Endodermal cell (in vitro differentiated cells): Measurements from ENCODE around the gene TULP4. TPM values are rescaled to one million over a fixed set of nuclear protein-coding genes. Genes with fewer than 3 reads are reported as not detected.
A peak's percentile ranks its signal among the peaks of the same experiment; 100 is the strongest.

Experiments
- DNase-seq: peaks from one replicate; pipeline ENCODE4 v3.0.0-alpha.2; 2017
- H3K27ac ChIP-seq: 2 replicates; pipeline ENCODE4 v1.5.1; 2013; ENCODE audit warnings: mild to moderate bottlenecking, low read depth, low read length, moderate library complexity
- H3K27me3 ChIP-seq: 2 replicates; pipeline ENCODE4 v1.6.1; 2013; ENCODE audit warnings: mild to moderate bottlenecking, low read length, moderate library complexity; ENCODE audit not compliant: insufficient read depth, control insufficient read depth, poor library complexity, severe bottlenecking
- H3K36me3 ChIP-seq: 2 replicates; pipeline ENCODE4 v1.7.0; 2013; ENCODE audit warnings: mild to moderate bottlenecking, low read length, moderate library complexity; ENCODE audit not compliant: control insufficient read depth, insufficient read depth
- H3K4me1 ChIP-seq: one replicate; pipeline ENCODE4 v1.7.0; 2013; ENCODE audit warnings: low read length; ENCODE audit not compliant: control insufficient read depth, insufficient read depth
- H3K4me3 ChIP-seq: 2 replicates; pipeline ENCODE4 v1.5.1; 2013; ENCODE audit warnings: mild to moderate bottlenecking, low read length, moderate library complexity
- H3K9ac ChIP-seq: 2 replicates; pipeline ENCODE4 v1.6.1; 2013; ENCODE audit warnings: mild to moderate bottlenecking, low read length, moderate library complexity; ENCODE audit not compliant: poor library complexity, severe bottlenecking; ENCODE audit errors: extremely low read depth
- H3K9me3 ChIP-seq: 2 replicates; pipeline ENCODE4 v1.6.1; 2013; ENCODE audit warnings: mild to moderate bottlenecking, low read length, moderate library complexity; ENCODE audit not compliant: control insufficient read depth
- H3K27ac Mint-ChIP-seq: 2 replicates; pipeline ENCODE4 v1.8.0; 2020; ENCODE audit warnings: mixed read lengths
- H3K27me3 Mint-ChIP-seq: 2 replicates; pipeline ENCODE4 v1.8.0; 2021; ENCODE audit warnings: mild to moderate bottlenecking, mixed read lengths; ENCODE audit not compliant: insufficient read depth
- H3K36me3 Mint-ChIP-seq: 2 replicates; pipeline ENCODE4 v1.8.0; 2020; ENCODE audit warnings: low read depth, mixed read lengths
- H3K4me1 Mint-ChIP-seq: 2 replicates; pipeline ENCODE4 v1.8.0; 2020; ENCODE audit warnings: mixed read lengths
- H3K4me3 Mint-ChIP-seq: 2 replicates; pipeline ENCODE4 v1.8.0; 2020; ENCODE audit warnings: mild to moderate bottlenecking, moderate library complexity, mixed read lengths
- H3K9me3 Mint-ChIP-seq: 2 replicates; pipeline ENCODE4 v1.8.0; 2020; ENCODE audit warnings: mild to moderate bottlenecking, mixed read lengths
- CTCF ChIP-seq: fragments of 200-600 bp; sonication (generic); conservative IDR thresholded peaks from 2 replicates; pipeline ENCODE4 v1.5.0; 2021; ENCODE audit warnings: antibody characterized with exemption, mild to moderate bottlenecking
- WGBS, 2 experiments: methylation state at CpG; one replicate each; pipeline versions ENCODE4 v1.1.5 to v1.1.7; 2013; ENCODE audit warnings: missing lambda C conversion rate in 2 of 2, mixed read lengths in 1 of 2; ENCODE audit not compliant: insufficient coverage in 1 of 2, insufficient read length in 1 of 2; 5-methylcytosine and 5-hydroxymethylcytosine counted together
- total RNA-seq, 2 donors: library from RNA; stranded (reverse); fragmentation: NEBNext Ultra II Directional in 1 of 2; extraction: Animal tissue kit (Norgen Biotek cat#: 25700) in 1 of 2; gene quantifications; 2 replicates in 1 of 2; 3 replicates in 1 of 2; pipeline ENCODE4 v1.2.1, GENCODE V29; 2021

The TULP4 gene
- total RNA-seq, 2 donors from 2014 or later: 102 to 103 TPM

DNA sequence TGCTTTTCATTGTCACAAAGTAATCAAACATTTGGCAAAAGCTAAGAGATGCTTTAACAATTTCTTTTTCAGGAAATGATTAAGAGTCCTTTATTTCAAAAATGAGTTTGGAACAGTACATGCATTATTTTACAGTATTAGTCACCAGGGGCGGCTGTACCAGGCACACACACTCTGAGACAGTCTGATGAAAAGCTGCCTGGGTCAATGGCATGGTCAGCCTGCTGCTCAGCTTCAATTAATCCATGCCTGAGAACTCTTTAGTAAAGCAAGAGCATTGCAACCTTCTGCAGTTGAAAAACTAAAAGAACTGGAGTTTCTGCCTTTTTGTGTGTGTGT is 105.5 kb downstream of the TULP4 start:
- peaks cover 21% of the 10 kb centered on the region for H3K9me3 ChIP-seq
- H3K9me3 Mint-ChIP-seq: peaks cover 25% of the 10 kb centered on the region
- peaks cover 60% of the 10 kb centered on the region for H3K36me3 Mint-ChIP-seq
- WGBS, 2 experiments: 88 to 90% methylated on average over 1 of the region's 1 CpG
- no peaks in the 10 kb centered on the region for H3K4me1 Mint-ChIP-seq
- H3K4me3 ChIP-seq: no peak overlapping the region
- peaks cover 34% of the 10 kb centered on the region for H3K36me3 ChIP-seq
- no peak overlapping the region for H3K9ac ChIP-seq
- DNase-seq: no peak
- no peaks in the 10 kb centered on the region for H3K27me3 Mint-ChIP-seq
- H3K4me3 Mint-ChIP-seq: no peak overlapping the region
- H3K27me3 ChIP-seq: no peaks in the 10 kb centered on the region
- no peak overlapping the region for H3K27ac Mint-ChIP-seq
- no peak overlapping the region for H3K27ac ChIP-seq
- no peaks in the 10 kb centered on the region for H3K4me1 ChIP-seq
- no peak for TF ChIP-seq CTCF

DNA sequence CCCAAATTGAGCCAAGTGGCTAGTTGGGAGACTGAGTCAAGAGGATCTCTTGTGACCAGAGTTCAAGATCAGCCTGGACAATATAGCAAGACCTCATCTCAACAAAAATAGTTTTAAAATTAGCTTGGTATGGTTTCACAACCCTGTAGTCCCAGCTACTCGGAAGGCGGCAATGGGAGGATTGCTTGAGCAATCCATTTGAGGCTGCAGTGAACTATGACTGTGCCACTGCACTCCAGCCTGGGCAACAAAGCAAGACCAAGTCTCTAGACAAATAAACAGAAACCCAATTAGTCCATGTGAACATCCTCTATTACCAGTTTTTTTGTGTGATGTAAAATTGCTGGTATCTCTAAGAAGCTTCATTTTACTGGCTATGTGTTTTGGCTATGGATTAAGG is 106.2 kb downstream of the TULP4 start:
- Histone ChIP-seq H3K27ac (no peak overlapping the region), H3K36me3 (peaks cover 33% of the 10 kb centered on the region), H3K4me3 (no peak overlapping the region), H3K4me1 (no peaks in the 10 kb centered on the region), H3K9me3 (peaks cover 27% of the 10 kb centered on the region), H3K9ac (no peak overlapping the region), H3K27me3 (no peaks in the 10 kb centered on the region)
- WGBS, 2 experiments: 96 to 100% methylated on average over 2 of the region's 2 CpGs
- no peak for TF ChIP-seq CTCF
- peaks cover 30% of the 10 kb centered on the region for H3K9me3 Mint-ChIP-seq
- H3K27ac Mint-ChIP-seq: no peak overlapping the region
- no peak for DNase-seq
- H3K4me3 Mint-ChIP-seq: no peak overlapping the region
- H3K4me1 Mint-ChIP-seq: no peaks in the 10 kb centered on the region
- H3K27me3 Mint-ChIP-seq: no peaks in the 10 kb centered on the region
- H3K36me3 Mint-ChIP-seq: peaks cover 62% of the 10 kb centered on the region

GRCh38 chr6:158419339-158419909 is 107.2 kb downstream of the TULP4 start:
- Mint-ChIP-seq H3K27me3 (no peaks in the 10 kb centered on the region), H3K36me3 (peaks cover 64% of the 10 kb centered on the region), H3K4me3 (no peak overlapping the region), H3K9me3 (peaks cover 30% of the 10 kb centered on the region), H3K27ac (no peak overlapping the region), H3K4me1 (no peaks in the 10 kb centered on the region)
- no peak overlapping the region for H3K9ac ChIP-seq
- TF ChIP-seq CTCF: no peak
- no peak overlapping the region for H3K27ac ChIP-seq
- 92 to 100% methylated on average over 1 to 2 of the region's 2 CpGs for WGBS, 2 experiments
- no peaks in the 10 kb centered on the region for H3K27me3 ChIP-seq
- no peaks in the 10 kb centered on the region for H3K4me1 ChIP-seq
- peaks cover 27% of the 10 kb centered on the region for H3K9me3 ChIP-seq
- peak overlapping the region; percentile 1 for H3K4me3 ChIP-seq
- DNase-seq: no peak
- H3K36me3 ChIP-seq: peaks cover 30% of the 10 kb centered on the region
